Ectodermal cell (in vitro differentiated cells): ENCODE measurements around the gene TBC1D19.

ENCODE experiments used
- H3K27ac ChIP-seq: 2 replicates; pipeline ENCODE4 v1.7.0; 2013; ENCODE audit warnings: mild to moderate bottlenecking, low read depth, low read length; ENCODE audit not compliant: insufficient read depth, poor library complexity, severe bottlenecking
- H3K27me3 ChIP-seq: 2 replicates; pipeline ENCODE4 v1.7.0; 2013; ENCODE audit warnings: mild to moderate bottlenecking, low read length; ENCODE audit not compliant: insufficient read depth, control insufficient read depth, poor library complexity, severe bottlenecking
- H3K36me3 ChIP-seq: one replicate; pipeline ENCODE4 v1.7.0; 2013; ENCODE audit warnings: low read length; ENCODE audit not compliant: control insufficient read depth, insufficient read depth
- H3K4me1 ChIP-seq: one replicate; pipeline ENCODE4 v1.7.0; 2013; ENCODE audit warnings: low read length; ENCODE audit not compliant: control insufficient read depth, insufficient read depth
- H3K4me3 ChIP-seq: 2 replicates; pipeline ENCODE4 v1.7.0; 2013; ENCODE audit warnings: low read depth, low read length, control low read depth; ENCODE audit not compliant: insufficient read depth
- H3K9me3 ChIP-seq: 2 replicates; pipeline ENCODE4 v1.7.0; 2013; ENCODE audit warnings: mild to moderate bottlenecking, low read length, moderate library complexity; ENCODE audit not compliant: control insufficient read depth
- WGBS, 2 experiments: methylation state at CpG; one replicate each; pipeline ENCODE4 v1.1.7; 2013; ENCODE audit warnings: missing lambda C conversion rate in 2 of 2; 5-methylcytosine and 5-hydroxymethylcytosine counted together

The TBC1D19 gene

DNA sequence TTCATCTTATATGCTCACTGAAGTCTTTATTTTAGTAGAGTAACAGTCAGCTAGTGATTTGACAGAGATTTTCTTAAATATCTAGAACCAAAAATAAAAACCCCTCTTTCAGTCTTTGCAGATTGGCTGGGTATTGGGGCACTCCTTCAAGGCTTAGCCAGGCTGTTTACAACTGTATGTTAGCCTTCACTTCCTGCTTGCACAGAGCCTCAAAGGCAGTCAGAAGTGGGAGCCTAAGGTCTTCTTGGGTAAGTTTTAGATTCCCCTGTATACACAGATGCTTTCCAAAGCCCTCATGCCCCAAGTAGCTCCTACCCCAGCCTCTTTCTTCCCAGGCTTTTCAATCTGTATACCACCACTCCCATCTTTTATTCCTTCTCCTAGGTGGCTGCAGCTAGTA, 140.7 kb downstream of the TBC1D19 start:
- H3K27ac ChIP-seq: no peak overlapping the region
- no peaks in the 10 kb centered on the region for H3K4me1 ChIP-seq
- H3K36me3 ChIP-seq: no peaks in the 10 kb centered on the region
- no peaks in the 10 kb centered on the region for H3K27me3 ChIP-seq
- no peak overlapping the region for H3K4me3 ChIP-seq
- no peaks in the 10 kb centered on the region for H3K9me3 ChIP-seq

DNA sequence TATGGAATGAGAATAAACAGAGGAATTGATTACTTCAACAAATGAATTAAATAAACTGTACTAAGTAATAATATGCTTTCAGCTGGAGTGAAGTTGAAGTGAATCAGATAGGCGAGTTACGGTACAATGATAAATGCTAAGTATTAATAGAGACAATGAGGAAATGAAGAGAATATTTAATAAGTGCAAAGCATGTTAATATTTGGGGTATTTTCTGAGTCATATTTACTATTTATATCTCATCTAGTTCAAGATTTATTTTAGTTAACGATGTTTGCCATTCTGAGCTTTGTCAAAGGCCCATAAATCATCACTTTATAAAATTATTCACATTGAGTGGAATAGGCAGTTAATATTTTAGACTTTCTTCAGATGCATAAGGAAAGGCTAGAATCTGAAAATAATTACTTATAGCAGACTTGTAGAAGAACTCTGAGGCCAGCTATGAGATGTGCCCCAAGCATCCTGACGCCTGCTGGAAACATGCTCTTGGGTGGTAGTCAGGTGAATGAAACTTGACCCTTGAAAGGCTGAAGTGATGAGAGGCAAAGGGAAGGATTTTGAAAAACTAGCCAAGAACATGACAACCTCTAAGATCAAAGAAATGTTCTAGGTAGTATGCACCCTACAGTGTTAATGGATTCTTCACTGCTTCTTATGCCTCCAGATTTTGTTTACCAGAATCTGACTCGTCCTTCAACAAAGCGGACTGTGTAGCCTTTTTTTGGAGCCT, 142.9 kb downstream of the TBC1D19 start:
- Histone ChIP-seq H3K27me3 (no peaks in the 10 kb centered on the region), H3K4me1 (no peaks in the 10 kb centered on the region), H3K36me3 (no peaks in the 10 kb centered on the region), H3K9me3 (no peaks in the 10 kb centered on the region), H3K4me3 (no peak overlapping the region), H3K27ac (no peak overlapping the region)
- 92 to 93% methylated on average over 5 of the region's 6 CpGs for WGBS, 2 experiments

DNA sequence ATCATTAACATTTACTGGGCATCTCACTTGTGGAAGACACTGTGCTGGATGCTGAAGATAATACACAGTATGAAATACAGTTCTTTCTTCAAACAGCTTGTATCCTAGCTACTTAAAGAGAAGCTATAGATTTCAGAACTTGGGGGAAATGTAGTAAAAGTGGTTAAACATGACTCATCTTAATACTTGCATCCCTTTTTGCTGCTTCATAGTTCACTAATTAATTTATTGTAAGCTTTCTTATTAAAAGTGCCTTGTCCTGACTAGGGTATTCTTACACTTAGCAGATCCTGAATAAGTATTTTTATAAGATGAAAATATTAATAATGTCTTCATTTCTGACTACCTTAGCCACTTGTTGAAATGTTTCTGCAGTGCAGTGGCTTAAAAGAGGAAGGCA, 144.0 kb downstream of the TBC1D19 start:
- no peak overlapping the region for H3K4me3 ChIP-seq
- no peaks in the 10 kb centered on the region for H3K27me3 ChIP-seq
- no peak overlapping the region for H3K27ac ChIP-seq
- no peaks in the 10 kb centered on the region for H3K4me1 ChIP-seq
- no peaks in the 10 kb centered on the region for H3K36me3 ChIP-seq
- no peaks in the 10 kb centered on the region for H3K9me3 ChIP-seq

DNA sequence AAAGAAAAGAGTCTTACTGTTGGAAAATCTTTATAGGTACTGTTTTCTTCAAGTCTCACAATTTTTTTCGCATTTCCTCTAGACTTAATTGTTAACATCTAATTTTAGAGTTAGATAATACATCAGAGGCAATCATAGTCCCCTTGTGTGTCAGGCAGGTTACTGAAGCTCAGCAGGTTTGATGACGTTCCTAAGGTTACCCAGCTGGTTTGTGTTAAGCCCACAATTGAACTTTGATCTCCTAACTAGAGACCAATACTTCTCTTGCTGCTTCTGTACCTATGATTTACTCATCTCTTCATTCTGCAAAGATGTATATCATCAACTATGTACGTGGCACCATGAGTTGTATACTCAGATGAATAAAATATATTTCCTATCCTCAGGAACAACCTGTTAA, 145.1 kb downstream of the TBC1D19 start:
- Histone ChIP-seq H3K4me1 (no peaks in the 10 kb centered on the region), H3K36me3 (no peaks in the 10 kb centered on the region), H3K27ac (no peak overlapping the region), H3K9me3 (no peaks in the 10 kb centered on the region), H3K4me3 (no peak overlapping the region), H3K27me3 (no peaks in the 10 kb centered on the region)
- WGBS, 2 experiments: 91 to 96% methylated on average over 2 to 3 of the region's 3 CpGs

DNA sequence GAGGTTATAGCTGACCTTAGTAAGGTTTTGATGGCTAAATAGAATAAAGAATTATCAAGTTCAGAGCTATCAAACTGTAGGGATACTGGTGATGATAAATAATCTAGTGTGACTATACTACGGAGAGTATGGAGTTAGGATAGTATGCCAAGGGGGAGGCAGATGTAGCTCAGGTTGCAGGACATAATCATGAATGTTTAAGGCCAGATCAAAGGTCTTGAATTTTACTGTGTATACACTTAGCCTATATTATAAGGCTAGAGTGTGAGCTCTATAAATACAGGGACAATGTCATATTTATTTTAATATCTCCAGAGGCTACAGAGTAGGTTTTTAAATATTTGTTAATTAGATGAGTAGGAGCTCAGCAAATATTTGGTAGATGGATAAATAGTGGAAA, 145.7 kb downstream of the TBC1D19 start:
- Histone ChIP-seq H3K4me3 (no peak overlapping the region), H3K4me1 (no peaks in the 10 kb centered on the region), H3K9me3 (no peaks in the 10 kb centered on the region), H3K27me3 (no peaks in the 10 kb centered on the region), H3K27ac (no peak overlapping the region), H3K36me3 (no peaks in the 10 kb centered on the region)
- 0% methylated on average over 1 of the region's 1 CpG for WGBS, 2 experiments

DNA sequence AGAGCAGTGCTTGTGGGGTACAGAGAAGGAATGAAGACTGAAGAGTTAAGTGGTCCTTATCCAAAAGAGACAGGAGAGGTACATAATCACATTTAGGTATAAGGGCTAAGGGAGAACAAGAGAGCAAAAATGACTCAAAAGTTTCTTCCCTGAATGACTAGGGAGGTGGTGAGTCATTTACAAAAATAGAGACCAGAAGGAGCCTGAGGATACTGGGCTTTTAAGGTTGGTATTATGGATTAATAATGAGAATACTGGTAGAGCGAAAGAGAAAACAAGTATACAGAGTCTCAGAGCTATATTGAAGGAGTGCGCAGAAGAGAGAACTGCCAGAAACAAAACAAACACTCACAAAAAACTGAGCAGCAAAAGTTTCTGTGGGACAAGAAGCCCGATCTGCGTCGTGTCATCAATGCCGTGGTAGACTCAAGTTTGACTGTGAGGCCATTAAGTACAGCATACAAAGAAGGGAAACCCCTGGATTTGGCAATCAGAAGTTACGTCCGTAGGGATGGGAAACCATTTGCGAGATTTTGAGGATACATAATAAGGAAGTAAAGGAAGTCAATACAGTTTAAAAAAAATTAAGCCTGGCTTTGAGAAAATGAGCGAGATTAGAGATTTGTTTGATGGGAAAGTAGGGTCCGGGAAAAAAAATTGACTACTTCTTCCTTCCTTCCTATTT, 147.6 kb downstream of the TBC1D19 start:
- Histone ChIP-seq H3K4me1 (no peaks in the 10 kb centered on the region), H3K9me3 (no peaks in the 10 kb centered on the region), H3K4me3 (no peak overlapping the region), H3K27ac (no peak overlapping the region), H3K27me3 (no peaks in the 10 kb centered on the region), H3K36me3 (no peaks in the 10 kb centered on the region)
- 91 to 92% methylated on average over 10 of the region's 11 CpGs for WGBS, 2 experiments

DNA sequence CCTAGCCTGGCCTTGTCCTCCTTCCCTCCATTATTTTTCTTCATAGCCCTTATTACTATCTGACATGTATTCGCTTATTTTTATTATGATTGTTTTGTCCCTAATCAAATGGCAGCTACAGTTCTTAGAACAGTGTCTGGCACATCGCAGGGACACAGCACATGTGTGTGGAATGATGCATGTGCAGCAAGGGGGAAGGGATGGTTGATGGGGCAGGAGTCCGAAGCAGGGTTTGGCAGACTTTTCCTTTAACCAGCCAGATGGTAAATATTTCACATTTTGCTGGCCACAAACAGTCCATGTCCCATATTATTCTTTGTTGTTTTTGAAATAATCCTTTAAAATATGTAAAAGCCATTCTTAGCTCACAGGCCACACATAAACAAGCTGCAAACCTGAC, 148.5 kb downstream of the TBC1D19 start:
- Histone ChIP-seq H3K27ac (no peak overlapping the region), H3K4me1 (no peaks in the 10 kb centered on the region), H3K36me3 (no peaks in the 10 kb centered on the region), H3K27me3 (no peaks in the 10 kb centered on the region), H3K4me3 (no peak overlapping the region), H3K9me3 (no peaks in the 10 kb centered on the region)
- WGBS, 2 experiments: 98 to 100% methylated on average over 3 of the region's 3 CpGs

DNA sequence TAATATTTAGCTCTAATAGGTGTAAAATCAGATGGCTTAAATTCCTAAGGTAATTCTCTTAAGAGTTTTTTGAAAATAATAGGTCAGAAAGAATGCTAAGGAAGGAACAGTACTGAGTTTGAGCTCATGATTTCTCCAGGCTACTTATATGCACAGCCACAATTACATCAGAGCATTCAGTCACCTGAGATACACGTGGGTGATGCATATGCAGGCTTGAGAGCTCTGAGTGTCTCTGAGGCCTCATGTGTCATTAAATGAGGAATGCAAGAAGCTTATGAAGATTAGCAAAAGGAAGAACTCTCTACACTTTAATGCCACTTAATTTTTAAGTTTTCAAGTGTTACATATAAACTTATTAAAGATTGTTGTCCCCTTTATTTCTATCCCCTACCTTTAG, 152.7 kb downstream of the TBC1D19 start:
- H3K27me3 ChIP-seq: no peaks in the 10 kb centered on the region
- no peaks in the 10 kb centered on the region for H3K9me3 ChIP-seq
- H3K36me3 ChIP-seq: no peaks in the 10 kb centered on the region
- no peak overlapping the region for H3K27ac ChIP-seq
- H3K4me1 ChIP-seq: no peaks in the 10 kb centered on the region
- no peak overlapping the region for H3K4me3 ChIP-seq
- WGBS, 2 experiments: 71 to 75% methylated on average over 1 of the region's 1 CpG

DNA sequence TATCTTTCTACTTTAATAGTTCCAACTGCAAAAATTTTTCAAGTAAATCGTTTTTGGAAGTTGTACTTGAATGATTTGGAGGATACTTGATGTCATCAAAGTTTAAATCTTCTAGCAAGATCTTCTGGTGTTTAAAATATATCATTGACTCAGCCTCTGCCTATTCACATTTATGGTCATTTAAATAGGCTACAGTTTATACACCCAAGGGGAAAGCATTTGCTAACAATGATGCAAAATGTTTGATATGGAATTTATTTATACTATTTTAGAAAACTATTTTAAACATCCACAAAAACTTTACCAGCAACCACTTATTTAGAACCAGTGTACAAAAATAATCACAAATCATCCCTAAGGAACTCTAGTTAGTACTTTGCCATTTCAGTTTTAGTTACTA, 153.5 kb downstream of the TBC1D19 start:
- Histone ChIP-seq H3K27me3 (no peaks in the 10 kb centered on the region), H3K4me1 (no peaks in the 10 kb centered on the region), H3K27ac (no peak overlapping the region), H3K9me3 (no peaks in the 10 kb centered on the region), H3K4me3 (no peak overlapping the region), H3K36me3 (no peaks in the 10 kb centered on the region)
- WGBS, 2 experiments: 80% methylated on average over 1 of the region's 1 CpG; no CpG with 5 or more reads in 1 of the 2 experiments

DNA sequence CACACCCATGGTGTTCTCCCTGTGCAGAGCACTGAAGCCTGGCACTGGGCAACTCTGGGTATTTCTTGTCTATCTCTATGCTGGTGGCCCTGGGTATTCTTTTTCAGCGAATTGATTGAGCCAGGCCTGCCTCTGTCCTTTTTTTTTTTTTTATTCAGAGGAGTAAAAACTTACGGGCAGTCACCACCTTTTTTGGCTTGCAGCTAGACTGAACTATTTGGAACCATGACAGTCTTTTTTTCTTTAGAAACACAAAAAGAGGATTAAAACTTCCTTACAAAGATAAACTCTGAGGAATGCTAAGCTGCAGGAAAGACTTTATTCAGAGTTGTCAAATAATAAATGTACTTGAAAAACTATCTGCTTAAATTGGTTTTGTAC, 157.6 kb downstream of the TBC1D19 start:
- 49 to 79% methylated on average over 1 to 2 of the region's 2 CpGs for WGBS, 2 experiments
- H3K4me3 ChIP-seq: no peak overlapping the region
- H3K36me3 ChIP-seq: no peaks in the 10 kb centered on the region
- no peaks in the 10 kb centered on the region for H3K27me3 ChIP-seq
- H3K27ac ChIP-seq: no peak overlapping the region
- no peaks in the 10 kb centered on the region for H3K9me3 ChIP-seq
- H3K4me1 ChIP-seq: no peaks in the 10 kb centered on the region
